GM18858 (cell line): ENCODE results near the gene EDA.

ENCODE experiments used
- ATAC-seq: cut with Tn5 transposase; IDR thresholded peaks from one replicate; pipeline ENCODE4 v1.9.1; 2021; ENCODE audit not compliant: unreplicated experiment

The EDA gene

GRCh38 chrX:70022616-70023015 is 406.7 kb downstream of the EDA start:
- ATAC-seq: no peak

- no peak for ATAC-seq
Observed at GRCh38 chrX:70025464-70025863, 409.6 kb downstream of the EDA start.

GRCh38 chrX:70026112-70026850 is 410.4 kb downstream of the EDA start:
- ATAC-seq: no peak

GRCh38 chrX:70026851-70027200 is 410.9 kb downstream of the EDA start:
- ATAC-seq: no peak

GRCh38 chrX:70029863-70030262 is 413.9 kb downstream of the EDA start:
- no peak for ATAC-seq

- peak; percentile 84 for ATAC-seq
Observed at GRCh38 chrX:70030301-70030767, 414.4 kb downstream of the EDA start.

GRCh38 chrX:70032792-70033191 is 416.9 kb downstream of the EDA start:
- ATAC-seq: no peak

- ATAC-seq: no peak
Observed at GRCh38 chrX:70033348-70034051, 417.6 kb downstream of the EDA start.

GRCh38 chrX:70034646-70035045 is 418.7 kb downstream of the EDA start:
- no peak for ATAC-seq

GRCh38 chrX:70038515-70038914 is 422.6 kb downstream of the EDA start:
- ATAC-seq: no peak

- no peak for ATAC-seq
Observed at GRCh38 chrX:70038951-70039350, 423.0 kb downstream of the EDA start.

- no peak for ATAC-seq
Observed at GRCh38 chrX:70039758-70040157, 423.8 kb downstream of the EDA start.

- ATAC-seq: no peak
Observed at GRCh38 chrX:70041993-70042392, 426.1 kb downstream of the EDA start.

- no peak for ATAC-seq
Observed at GRCh38 chrX:70042399-70043371, 426.8 kb downstream of the EDA start.

- no peak for ATAC-seq
Observed at GRCh38 chrX:70043685-70044084, 427.8 kb downstream of the EDA start.

- no peak for ATAC-seq
Observed at GRCh38 chrX:70044541-70045245, 428.8 kb downstream of the EDA start.

GRCh38 chrX:70046978-70047377 is 431.1 kb downstream of the EDA start:
- ATAC-seq: no peak

GRCh38 chrX:70049406-70049805 is 433.5 kb downstream of the EDA start:
- no peak for ATAC-seq

- no peak for ATAC-seq
Observed at GRCh38 chrX:70049925-70050324, 434.0 kb downstream of the EDA start, which contains the start of gene AWAT2. Gene AWAT2 (minus strand): TSS chrX:70049938. CDS start chrX:70049932, 6 bp downstream.

- no peak for ATAC-seq
Observed at GRCh38 chrX:70052895-70053615, 437.1 kb downstream of the EDA start.
